ENCODE measurements around the gene NRXN3.

NRXN3 gene

GRCh38 chr14:79822034-79822433, 1651.9 kb downstream of the NRXN3 start:
- DNase-seq, result no peak

GRCh38 chr14:79825046-79825521, 1654.9 kb downstream of the NRXN3 start:
- no peak for DNase-seq

GRCh38 chr14:79826362-79826761, 1656.2 kb downstream of the NRXN3 start:
- DNase-seq, result no peak

GRCh38 chr14:79829405-79830166, 1659.4 kb downstream of the NRXN3 start:
- DNase-seq, result no peak

- no peak for DNase-seq
These were observed 1661.2 kb downstream of the NRXN3 start for GRCh38 chr14:79831195-79831892.

GRCh38 chr14:79833781-79834180, 1663.6 kb downstream of the NRXN3 start:
- no peak for DNase-seq

GRCh38 chr14:79834868-79835267, 1664.7 kb downstream of the NRXN3 start:
- no peak for DNase-seq

- no peak for DNase-seq
These were observed 1666.4 kb downstream of the NRXN3 start for GRCh38 chr14:79836577-79836976.

GRCh38 chr14:79837699-79838098, 1667.5 kb downstream of the NRXN3 start:
- no peak for DNase-seq

GRCh38 chr14:79840103-79840502, 1669.9 kb downstream of the NRXN3 start:
- DNase-seq, result no peak

- no peak for DNase-seq
These were observed 1670.7 kb downstream of the NRXN3 start for GRCh38 chr14:79840831-79841230.

GRCh38 chr14:79841433-79841832, 1671.3 kb downstream of the NRXN3 start:
- no peak for DNase-seq

GRCh38 chr14:79842270-79842669, 1672.1 kb downstream of the NRXN3 start:
- DNase-seq, result no peak

GRCh38 chr14:79852950-79853744, 1683.0 kb downstream of the NRXN3 start:
- DNase-seq, result no peak

GRCh38 chr14:79855789-79856188, 1685.6 kb downstream of the NRXN3 start:
- DNase-seq, result no peak

GRCh38 chr14:79856381-79856780, 1686.2 kb downstream of the NRXN3 start:
- no peak for DNase-seq

- no peak for DNase-seq
These were observed 1690.9 kb downstream of the NRXN3 start for GRCh38 chr14:79861111-79861510.

GRCh38 chr14:79862045-79862444, 1691.9 kb downstream of the NRXN3 start:
- no peak for DNase-seq

GRCh38 chr14:79871136-79871535, 1701.0 kb downstream of the NRXN3 start:
- no peak for DNase-seq

GRCh38 chr14:79878229-79878628, 1708.1 kb downstream of the NRXN3 start:
- DNase-seq, result no peak

GRCh38 chr14:79878785-79879184, 1708.6 kb downstream of the NRXN3 start:
- no peak for DNase-seq

- no peak for DNase-seq
These were observed 1711.1 kb downstream of the NRXN3 start for GRCh38 chr14:79881299-79881698.

GRCh38 chr14:79890527-79890926, 1720.4 kb downstream of the NRXN3 start:
- DNase-seq, result no peak

GRCh38 chr14:79896009-79896408, 1725.8 kb downstream of the NRXN3 start:
- DNase-seq, result no peak
